ENCODE measurements around the gene NEDD4L. TPM values are rescaled to one million over a fixed set of nuclear protein-coding genes. Genes with fewer than 3 reads are reported as not detected.

The NEDD4L gene
- total and polyA plus RNA-seq, 8 donors = 88.0 to 159 (median 95.2) TPM

GRCh38 chr18:58396144-58396543 is 352.1 kb downstream of the NEDD4L start:
- Histone ChIP-seq H3K36me3 (peaks cover 0 to 37% of the 10 kb centered on the region in 2 donors), H3K27ac (no peak overlapping the region), H3K27me3 (no peaks in the 10 kb centered on the region), H3K4me1 (no peaks in the 10 kb centered on the region), H3K4me3 (no peak overlapping the region), H3K9me3 (no peaks in the 10 kb centered on the region)
- ATAC-seq = no peak
- intact Hi-C loops (cut with DNase I) = no loop called here
- TF ChIP-seq CTCF (IDR thresholded peaks at IDR 0.05) = no peak
- no peak for DNase-seq

- no peaks in the 10 kb centered on the region for H3K9me3 ChIP-seq
- no peak for TF ChIP-seq CTCF (IDR thresholded peaks at IDR 0.05)
- no peak overlapping the region for H3K27ac ChIP-seq
- no peak for ATAC-seq
- no peak for DNase-seq
- no peak overlapping the region for H3K4me3 ChIP-seq
- H3K4me1 ChIP-seq = peaks cover 0 to under 1% of the 10 kb centered on the region in 2 donors
- intact Hi-C loops (cut with DNase I) = no loop called here
- H3K36me3 ChIP-seq = peaks cover 0 to 29% of the 10 kb centered on the region in 2 donors
- H3K27me3 ChIP-seq = no peaks in the 10 kb centered on the region
These were observed 352.9 kb downstream of the NEDD4L start for GRCh38 chr18:58396966-58397365.

GRCh38 chr18:58397385-58398132 is 353.5 kb downstream of the NEDD4L start:
- intact Hi-C loops (cut with DNase I) = no loop called here
- no peak overlapping the region for H3K27ac ChIP-seq
- no peaks in the 10 kb centered on the region for H3K27me3 ChIP-seq
- TF ChIP-seq CTCF (IDR thresholded peaks at IDR 0.05) = no peak
- ATAC-seq (no peak), DNase-seq (no peak)
- no peaks in the 10 kb centered on the region for H3K9me3 ChIP-seq
- peaks cover 0 to 23% of the 10 kb centered on the region in 2 donors for H3K36me3 ChIP-seq
- H3K4me1 ChIP-seq = peaks cover 0 to 6% of the 10 kb centered on the region in 2 donors
- H3K4me3 ChIP-seq = no peak overlapping the region

GRCh38 chr18:58398648-58399398 is 354.8 kb downstream of the NEDD4L start:
- no peaks in the 10 kb centered on the region for H3K9me3 ChIP-seq
- no peak overlapping the region for H3K27ac ChIP-seq
- H3K27me3 ChIP-seq = no peaks in the 10 kb centered on the region
- TF ChIP-seq CTCF (IDR thresholded peaks at IDR 0.05) = no peak
- peaks cover 0 to 12% of the 10 kb centered on the region in 2 donors for H3K4me1 ChIP-seq
- H3K36me3 ChIP-seq = peaks cover 0 to 13% of the 10 kb centered on the region in 2 donors
- DNase-seq = no peak
- H3K4me3 ChIP-seq = no peak overlapping the region
- intact Hi-C loops (cut with DNase I) = no loop called here
- ATAC-seq = no peak

- TF ChIP-seq CTCF (IDR thresholded peaks at IDR 0.05) = no peak
- ATAC-seq = no peak
- H3K4me3 ChIP-seq = no peak overlapping the region
- peaks cover 0 to 12% of the 10 kb centered on the region in 2 donors for H3K4me1 ChIP-seq
- H3K27ac ChIP-seq = no peak overlapping the region
- intact Hi-C loops (cut with DNase I) = no loop called here
- peaks cover 0 to 7% of the 10 kb centered on the region in 2 donors for H3K36me3 ChIP-seq
- no peak for DNase-seq
- no peaks in the 10 kb centered on the region for H3K27me3 ChIP-seq
- no peaks in the 10 kb centered on the region for H3K9me3 ChIP-seq
These were observed 356.4 kb downstream of the NEDD4L start for GRCh38 chr18:58400331-58400870.

All from left lung (tissue), 10 donors.